CD4-positive, alpha-beta T cell treated with Interleukin-1 beta for 1 hour (primary cell): ENCODE data around the gene POLR2A.
"Not testable (repeated sequence)": the region's sequence is repeated elsewhere in the genome, so short reads cannot be mapped to it uniquely, and the experiment has no call there.

Experiments used
- DNase-seq, 2 donors: peaks; one replicate each; pipeline ENCODE4 v3.0.0-alpha.2; 2020 to 2022

Gene POLR2A

DNA sequence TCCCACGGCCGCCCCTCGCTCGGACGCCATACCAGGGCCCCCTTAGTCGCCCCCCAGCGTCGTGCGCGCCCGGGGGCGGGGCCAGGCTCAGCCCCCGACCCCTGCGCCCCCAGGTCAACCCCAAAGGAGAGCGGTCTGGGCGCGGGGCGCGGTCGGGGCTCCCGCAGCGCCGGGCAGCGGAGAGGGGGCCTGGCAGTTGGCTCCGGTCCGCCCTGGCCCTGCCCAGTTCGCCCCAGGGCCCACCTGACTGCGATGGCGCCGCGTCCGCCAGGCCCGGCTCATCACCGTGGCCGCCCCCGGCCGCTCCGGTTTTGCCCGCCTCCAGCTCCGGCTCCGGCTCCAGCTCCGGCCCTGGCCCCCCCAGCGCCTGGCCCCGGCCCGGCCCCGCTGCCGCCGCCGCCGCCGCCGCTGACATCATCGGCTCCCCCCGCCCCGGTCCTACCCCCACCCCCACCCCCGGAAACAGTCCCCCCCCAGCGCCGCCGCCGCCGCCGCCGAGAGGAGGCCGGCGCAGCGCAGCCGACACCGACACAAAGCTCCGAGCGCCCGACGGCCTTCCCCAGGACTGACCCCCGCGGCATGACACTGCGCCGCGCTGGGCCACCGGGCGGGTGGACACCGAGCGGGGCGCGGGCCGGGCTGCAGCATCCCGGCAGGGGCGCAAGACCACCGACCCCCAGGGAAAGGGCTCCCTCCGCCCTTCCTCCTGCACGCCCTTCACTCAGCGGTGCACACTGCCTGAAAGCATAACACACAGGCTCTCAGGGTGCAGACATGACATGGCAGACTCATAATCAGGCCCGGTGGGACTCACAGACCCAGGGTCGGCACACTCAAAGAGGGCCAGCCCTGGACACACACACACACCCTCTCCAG, 4.7 kb upstream of the POLR2A start, which contains the start of gene ZBTB4:
ZBTB4 (minus strand) TSS at position 419 of the 876 bp plus-strand sequence. CDS start 12,830 bp downstream, outside the sequence.
- DNase-seq = peak; percentile 73 to 79

DNA sequence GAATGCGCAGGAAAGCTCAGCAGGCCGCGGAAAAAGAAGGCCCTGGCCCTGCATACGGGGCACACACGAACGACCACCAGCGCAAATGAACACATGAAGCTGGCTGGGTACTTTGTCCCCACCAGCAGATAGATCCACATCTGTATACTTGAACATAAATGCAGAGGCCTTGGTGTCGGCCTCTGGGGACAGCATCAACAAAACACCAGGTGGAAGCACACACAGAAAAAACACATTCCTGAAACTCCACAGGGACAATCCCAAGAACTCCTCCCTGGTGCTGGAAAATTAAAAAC, 4.1 kb upstream of the POLR2A start:
- DNase-seq = no peak

DNA sequence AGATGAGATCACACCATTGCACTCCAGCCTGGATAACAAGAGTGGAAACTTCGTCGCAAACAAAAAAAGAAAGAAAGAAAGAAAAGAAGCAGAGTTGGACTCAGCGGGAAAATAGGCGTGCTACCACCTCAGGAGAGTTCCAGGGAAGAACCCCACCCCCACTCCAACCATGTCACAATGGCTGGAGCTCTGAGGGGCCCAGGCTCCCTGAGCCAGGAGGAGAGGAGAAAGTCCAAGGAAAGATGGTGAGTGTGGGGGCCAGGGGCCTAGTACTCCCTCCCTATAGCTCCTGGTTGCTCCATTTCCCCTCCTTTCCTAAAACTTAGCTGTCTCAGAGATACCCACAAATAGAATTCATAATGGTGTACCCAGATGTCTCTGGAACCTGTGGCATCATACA, 2.9 kb upstream of the POLR2A start, which contains the start of gene SLC35G6:
SLC35G6 (plus strand) TSS at position 172 of the 400 bp plus-strand sequence; CDS start at position 243, 71 bp downstream.
- DNase-seq = not testable (repeated sequence)

DNA sequence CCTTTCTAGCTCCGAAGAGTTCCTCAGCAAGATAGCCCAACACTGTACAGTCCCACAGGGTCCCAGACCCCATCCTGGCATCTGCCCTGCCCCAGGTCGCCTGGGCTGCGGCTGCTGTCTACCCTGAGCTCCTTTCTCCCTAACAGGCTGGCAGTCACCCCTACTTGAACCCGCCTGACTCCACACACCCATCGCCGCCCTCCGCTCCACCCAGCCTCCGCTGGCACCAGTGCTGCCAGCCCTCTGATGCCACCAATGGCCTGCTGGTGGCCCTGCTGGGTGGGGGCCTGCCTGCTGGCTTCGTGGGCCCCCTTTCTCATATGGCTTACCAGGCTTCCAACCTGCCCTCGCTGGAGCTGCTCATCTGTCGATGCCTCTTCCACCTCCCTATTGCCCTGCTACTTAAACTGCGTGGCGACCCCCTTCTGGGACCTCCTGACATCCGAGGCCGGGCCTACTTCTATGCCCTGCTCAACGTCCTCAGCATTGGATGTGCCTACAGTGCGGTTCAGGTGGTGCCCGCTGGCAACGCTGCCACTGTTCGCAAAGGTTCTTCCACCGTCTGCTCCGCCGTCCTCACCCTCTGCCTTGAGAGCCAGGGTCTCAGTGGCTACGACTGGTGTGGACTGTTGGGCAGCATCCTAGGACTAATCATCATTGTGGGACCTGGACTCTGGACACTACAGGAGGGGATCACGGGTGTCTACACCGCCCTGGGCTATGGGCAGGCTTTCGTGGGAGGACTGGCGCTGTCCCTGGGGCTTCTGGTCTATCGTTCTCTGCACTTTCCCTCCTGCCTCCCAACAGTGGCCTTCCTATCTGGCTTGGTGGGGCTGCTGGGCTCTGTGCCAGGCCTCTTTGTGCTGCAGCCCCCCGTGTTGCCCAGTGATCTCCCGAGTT, 2.1 kb upstream of the POLR2A start:
- not testable (repeated sequence) for DNase-seq

DNA sequence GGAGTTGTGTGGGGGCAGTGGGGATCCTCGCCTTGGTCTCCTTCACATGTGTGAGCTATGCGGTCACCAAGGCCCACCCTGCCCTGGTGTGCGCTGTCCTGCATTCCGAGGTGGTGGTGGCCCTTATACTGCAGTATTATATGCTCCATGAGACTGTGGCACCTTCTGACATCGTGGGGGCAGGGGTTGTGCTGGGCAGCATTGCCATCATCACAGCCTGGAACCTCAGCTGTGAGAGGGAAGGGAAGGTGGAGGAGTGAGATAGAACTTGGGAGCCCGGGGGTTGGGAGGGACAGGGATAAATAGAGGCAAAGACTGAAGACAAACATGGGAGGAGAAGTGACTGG, 1.5 kb upstream of the POLR2A start:
- not testable (repeated sequence) for DNase-seq

DNA sequence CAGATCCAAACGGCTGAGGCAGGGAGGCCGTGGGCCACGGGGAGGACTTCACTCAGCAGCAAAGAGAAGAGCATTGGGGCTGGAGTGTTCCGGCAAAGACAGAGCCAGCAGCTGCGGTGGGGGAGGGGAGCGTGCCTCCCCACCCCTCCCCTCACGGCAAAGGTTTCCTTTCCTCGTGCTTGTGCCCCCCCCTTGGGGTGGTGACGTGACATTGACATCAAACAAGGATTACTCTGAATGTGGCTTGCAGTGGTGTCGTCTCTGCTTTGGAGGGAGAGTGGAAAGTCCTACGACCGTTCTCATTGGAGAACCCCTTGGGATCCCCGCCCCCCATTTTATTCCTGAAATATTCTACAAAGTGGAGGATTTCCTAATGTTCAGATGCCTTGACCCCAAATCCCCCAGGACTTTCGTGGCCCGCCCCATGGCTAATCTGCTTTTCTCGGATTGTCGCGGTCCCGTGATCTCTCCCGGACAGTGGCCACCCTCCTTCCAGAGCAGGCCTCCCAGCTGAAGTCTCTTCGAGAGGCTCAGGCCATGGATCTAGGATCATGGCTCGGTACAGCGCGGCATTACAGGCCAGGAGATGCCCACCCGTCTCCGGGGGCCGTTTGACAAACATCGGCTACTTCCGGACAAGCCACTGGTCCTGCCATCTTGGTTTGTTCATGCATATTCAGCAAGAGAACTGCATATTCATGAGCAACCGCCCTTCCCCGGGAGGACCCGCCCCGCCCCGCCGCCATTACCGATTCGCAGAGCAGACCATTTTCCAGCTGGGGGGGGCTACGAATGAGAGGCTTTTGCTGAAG, 705 bp upstream of the POLR2A start:
- peak; percentile 95 to 96 for DNase-seq

DNA sequence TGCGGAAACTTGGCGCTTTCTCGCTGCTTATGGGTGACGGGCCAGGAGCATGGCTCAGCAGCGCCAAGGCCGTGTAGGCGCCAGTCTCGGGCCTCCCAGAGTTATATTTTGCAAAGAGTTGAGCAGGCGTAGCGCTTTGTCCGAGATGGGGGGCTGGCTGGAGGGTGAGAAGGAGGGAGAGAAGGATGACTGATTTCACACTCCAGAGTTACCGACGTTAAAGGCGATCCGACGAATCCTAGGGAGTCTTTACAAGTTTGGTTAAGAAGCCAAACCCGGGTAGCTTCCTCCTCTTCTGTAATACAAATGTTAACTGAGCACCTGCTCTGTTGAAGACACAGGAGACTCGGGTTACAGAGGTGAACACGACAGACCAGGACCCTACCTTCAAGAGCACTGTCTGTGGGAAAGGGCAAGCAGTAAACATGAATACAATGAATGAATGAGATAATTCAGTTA, 782 bp downstream of the POLR2A start:
- DNase-seq = no peak

DNA sequence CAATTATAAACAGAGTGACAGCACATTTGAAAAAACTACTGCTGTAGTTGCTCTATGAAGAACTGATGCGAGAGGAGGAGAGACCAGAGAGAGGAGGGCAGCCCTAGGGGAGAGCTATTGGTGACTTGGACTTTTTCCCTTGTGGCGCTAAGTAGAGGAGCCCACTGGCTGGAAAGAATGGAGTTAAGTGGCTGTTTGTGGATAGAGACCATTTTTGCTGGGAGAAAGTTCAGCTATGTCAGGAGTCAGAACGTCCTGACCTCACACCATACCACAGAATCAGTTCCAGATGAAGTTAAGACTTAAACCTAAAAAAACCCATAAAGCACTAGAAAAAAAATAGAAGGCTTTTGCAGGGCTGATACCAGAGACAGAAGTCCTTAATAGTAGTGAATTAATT, 2.0 kb downstream of the POLR2A start:
- no peak for DNase-seq

DNA sequence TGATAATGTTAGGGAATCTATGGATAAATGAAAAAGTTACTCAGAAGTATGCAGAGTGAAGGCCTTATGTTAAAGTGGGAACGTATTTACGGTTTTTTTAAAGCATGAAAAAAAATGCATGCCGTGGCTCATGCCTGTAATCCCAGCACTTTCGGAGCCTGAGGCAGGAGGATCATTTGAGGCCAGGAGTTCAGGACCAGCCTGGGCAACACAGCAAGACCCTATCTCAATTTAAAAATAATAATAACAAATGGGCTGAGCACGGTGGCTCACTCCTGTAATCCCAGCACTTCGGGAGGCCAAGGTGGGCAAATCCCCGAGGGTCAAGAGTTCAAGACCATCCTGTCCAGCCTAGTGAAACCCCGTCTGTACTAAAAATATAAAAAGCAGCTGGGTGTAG, 6.0 kb downstream of the POLR2A start:
- DNase-seq = no peak

DNA sequence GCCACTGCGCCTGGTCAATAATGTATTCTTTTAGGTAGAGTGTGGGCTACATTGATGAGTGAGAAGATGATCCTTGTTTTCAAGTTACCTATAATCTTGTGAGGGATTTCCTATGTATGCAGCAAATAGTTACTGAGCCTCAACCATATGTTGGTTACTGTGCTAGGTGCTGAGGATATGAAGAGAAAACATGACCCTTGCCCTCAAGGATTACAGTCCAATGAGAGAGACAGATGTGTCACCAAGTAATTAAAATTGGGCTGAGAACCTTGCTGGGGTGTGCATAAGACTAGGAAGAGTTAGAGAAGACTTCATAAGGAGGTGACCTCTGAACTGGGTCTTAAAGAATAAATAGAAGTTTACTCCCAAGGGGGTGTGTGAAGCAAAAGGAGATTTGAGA, 7.4 kb downstream of the POLR2A start:
- no peak for DNase-seq

DNA sequence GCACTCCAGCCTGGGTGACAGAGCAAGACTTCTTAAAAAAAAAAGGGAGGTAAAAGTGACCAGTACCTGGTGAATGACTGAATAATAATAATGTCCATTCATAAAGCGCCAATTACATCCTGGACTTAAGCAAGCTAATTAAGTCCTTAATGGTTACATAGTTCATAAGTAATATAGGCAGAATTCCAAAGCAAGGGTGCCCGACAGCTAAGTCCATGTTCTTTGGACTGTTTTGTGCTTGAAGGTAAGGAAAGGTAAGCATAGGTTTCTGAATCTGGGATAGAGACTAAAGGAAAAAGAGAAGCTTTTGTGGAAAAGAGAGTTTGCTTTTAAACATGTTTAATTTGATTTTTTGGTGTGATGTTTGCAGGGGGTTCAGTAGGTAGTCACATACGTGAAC, 9.8 kb downstream of the POLR2A start:
- no peak for DNase-seq

DNA sequence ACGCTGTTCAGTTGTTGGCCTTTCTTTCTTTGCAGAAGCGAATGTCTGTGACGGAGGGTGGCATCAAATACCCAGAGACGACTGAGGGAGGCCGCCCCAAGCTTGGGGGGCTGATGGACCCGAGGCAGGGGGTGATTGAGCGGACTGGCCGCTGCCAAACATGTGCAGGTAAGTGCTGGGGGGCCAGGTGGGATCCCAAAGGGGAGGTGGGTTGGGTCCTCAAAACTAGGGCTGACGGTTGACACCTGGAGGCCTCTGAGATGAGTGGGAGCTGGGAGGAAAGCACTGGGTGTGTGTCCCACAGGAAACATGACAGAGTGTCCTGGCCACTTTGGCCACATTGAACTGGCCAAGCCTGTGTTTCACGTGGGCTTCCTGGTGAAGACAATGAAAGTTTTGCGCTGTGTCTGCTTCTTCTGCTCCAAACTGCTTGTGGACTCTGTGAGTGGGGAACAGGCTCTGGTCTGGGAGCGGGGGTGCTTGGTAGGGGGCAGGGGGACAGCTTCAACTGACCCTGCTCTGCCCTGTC, 11.8 kb downstream of the POLR2A start:
- DNase-seq = no peak

DNA sequence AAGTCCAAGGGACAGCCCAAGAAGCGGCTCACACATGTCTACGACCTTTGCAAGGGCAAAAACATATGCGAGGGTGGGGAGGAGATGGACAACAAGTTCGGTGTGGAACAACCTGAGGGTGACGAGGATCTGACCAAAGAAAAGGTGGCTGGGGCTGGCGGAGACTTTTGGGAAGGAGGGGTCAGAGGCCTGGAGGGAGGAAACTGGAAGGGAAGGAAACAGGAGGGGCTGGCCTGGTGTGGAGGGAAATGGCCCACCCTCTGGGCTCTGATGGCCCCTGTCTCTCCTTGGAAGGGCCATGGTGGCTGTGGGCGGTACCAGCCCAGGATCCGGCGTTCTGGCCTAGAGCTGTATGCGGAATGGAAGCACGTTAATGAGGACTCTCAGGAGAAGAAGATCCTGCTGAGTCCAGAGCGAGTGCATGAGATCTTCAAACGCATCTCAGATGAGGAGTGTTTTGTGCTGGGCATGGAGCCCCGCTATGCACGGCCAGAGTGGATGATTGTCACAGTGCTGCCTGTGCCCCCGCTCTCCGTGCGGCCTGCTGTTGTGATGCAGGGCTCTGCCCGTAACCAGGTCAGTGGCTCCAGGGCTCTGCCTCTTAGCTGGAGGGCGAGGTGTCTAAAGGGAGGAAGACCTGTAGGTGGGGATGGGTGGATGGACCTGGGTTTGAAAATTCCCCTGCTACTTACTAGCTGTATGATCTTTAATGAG, 12.5 kb downstream of the POLR2A start:
- DNase-seq = no peak

DNA sequence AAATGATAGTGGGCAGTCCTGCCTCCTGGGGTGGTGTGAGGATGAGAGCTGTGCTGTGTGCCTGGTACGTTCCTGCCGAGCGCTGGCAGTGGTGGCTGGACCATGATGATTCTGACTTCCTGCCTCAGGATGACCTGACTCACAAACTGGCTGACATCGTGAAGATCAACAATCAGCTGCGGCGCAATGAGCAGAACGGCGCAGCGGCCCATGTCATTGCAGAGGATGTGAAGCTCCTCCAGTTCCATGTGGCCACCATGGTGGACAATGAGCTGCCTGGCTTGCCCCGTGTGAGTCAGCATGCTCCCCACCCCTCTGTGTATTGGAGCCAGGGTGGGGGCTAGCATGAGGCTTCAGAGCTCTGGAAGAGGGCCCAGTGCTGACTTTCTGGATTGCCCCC, 13.1 kb downstream of the POLR2A start:
- DNase-seq = no peak

DNA sequence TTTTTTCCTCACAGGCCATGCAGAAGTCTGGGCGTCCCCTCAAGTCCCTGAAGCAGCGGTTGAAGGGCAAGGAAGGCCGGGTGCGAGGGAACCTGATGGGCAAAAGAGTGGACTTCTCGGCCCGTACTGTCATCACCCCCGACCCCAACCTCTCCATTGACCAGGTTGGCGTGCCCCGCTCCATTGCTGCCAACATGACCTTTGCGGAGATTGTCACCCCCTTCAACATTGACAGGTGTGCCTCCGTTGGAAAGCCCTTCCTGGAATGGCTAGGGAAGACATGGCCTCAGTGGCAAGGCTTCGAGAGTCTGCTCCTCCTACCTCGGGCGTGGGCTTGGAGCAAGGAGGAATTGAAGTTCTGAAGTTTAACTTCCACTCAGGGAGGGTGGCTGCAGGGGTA, 13.5 kb downstream of the POLR2A start:
- no peak for DNase-seq

DNA sequence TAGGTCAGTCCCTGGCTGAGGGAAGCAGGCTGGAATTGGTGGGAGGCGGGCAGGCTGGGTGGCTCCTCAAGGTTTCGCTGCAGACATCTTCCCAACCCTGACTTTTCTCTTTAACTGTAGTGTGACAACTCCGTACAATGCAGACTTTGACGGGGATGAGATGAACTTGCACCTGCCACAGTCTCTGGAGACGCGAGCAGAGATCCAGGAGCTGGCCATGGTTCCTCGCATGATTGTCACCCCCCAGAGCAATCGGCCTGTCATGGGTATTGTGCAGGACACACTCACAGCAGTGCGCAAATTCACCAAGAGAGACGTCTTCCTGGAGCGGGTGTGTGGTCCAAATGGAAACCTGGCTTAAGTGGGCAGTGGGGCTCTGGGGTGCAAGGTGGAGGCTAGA, 15.0 kb downstream of the POLR2A start:
- no peak for DNase-seq

DNA sequence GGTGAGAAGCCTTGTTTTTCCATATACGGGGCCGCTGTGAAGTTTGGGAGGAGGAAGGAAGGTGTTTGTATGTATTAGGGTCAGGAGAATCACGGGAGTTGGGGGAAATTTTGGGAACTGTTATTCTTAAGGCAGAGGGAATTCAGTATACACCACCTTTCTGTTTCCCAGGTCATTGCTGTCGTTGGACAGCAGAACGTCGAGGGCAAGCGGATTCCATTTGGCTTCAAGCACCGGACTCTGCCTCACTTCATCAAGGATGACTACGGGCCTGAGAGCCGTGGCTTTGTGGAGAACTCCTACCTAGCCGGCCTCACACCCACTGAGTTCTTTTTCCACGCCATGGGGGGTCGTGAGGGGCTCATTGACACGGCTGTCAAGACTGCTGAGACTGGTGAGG, 17.6 kb downstream of the POLR2A start:
- DNase-seq = no peak

DNA sequence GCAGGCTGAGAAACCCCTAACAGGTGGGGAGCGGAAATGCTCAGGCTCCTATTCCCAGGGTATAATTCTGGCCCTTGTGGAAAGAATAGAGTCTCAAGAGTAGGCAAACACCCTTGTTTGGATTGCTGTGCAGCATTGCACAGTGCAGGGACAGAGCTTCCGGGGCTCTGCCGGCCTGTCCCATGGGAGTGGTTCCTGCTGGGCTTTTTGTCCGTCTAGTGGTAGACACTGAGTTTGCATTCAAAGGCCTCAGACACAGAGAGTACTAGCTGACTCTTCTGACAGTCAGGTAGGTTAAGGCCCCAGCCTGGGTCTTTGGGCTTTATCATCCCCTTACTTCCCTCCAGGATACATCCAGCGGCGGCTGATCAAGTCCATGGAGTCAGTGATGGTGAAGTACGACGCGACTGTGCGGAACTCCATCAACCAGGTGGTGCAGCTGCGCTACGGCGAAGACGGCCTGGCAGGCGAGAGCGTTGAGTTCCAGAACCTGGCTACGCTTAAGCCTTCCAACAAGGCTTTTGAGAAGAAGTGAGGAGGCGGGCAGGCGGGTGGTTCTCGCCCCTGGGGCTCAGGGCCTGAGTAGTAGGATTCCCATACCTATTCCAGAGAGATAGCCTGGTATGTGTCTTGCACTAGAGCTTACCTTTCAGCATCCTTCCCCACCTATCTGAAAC, 18.1 kb downstream of the POLR2A start:
- no peak for DNase-seq

DNA sequence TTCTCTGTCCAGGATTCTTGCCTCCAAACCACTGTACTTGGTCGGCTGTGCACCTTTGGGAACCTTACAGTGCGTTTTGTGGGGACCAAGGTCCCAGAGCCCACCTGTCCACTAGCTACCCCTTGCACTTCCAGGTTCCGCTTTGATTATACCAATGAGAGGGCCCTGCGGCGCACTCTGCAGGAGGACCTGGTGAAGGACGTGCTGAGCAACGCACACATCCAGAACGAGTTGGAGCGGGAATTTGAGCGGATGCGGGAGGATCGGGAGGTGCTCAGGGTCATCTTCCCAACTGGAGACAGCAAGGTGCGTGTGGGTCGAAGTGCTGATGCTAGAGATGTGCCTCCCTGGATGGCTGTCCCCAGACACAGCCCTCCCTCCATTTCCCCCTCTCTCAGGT, 18.8 kb downstream of the POLR2A start:
- DNase-seq = no peak

DNA sequence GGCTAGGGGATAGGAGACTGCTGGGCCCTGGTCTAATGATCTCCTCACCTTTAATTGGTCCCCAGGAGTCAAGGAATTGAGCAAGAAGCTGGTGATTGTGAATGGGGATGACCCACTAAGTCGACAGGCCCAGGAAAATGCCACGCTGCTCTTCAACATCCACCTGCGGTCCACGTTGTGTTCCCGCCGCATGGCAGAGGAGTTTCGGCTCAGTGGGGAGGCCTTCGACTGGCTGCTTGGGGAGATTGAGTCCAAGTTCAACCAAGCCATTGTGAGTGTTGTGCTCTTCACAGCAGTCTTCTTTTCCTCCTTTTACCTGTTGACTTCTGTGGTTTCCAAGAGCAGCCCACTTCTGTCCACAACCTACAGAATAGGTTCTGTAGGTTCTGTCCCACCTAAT, 19.4 kb downstream of the POLR2A start:
- DNase-seq = no peak

DNA sequence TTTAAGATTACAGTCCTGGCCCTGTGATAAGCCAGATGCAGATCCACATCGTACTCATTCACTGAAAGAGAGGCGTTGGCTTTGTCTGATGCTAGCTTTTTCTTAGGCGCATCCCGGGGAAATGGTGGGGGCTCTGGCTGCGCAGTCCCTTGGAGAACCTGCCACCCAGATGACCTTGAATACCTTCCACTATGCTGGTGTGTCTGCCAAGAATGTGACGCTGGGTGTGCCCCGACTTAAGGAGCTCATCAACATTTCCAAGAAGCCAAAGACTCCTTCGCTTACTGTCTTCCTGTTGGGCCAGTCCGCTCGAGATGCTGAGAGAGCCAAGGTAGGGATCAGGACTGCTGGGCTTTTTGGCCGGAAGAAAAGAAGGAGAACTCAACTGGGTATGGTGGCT, 24.0 kb downstream of the POLR2A start:
- DNase-seq = no peak
